ENCODE measurements around the gene TYSND1.
A peak's percentile ranks its signal among the peaks of the same experiment; 100 is the strongest.
"Not testable (repeated sequence)": the region's sequence is repeated elsewhere in the genome, so short reads cannot be mapped to it uniquely, and the experiment has no call there.

The TYSND1 gene

GRCh38 chr10:70146489-70147258 lies at the start of gene TYSND1:
TYSND1 (minus strand) TSS chr10:70146700; CDS start chr10:70146586, 114 bp downstream.
- peak; percentile 79 to 95 for DNase-seq (ENCODE audit: extremely low read depth in 1 of 2, low read depth in 1 of 2)

GRCh38 chr10:70193391-70193844 lies 46.9 kb upstream of the TYSND1 start:
- no peak for DNase-seq (ENCODE audit: extremely low read depth in 1 of 2, low read depth in 1 of 2)

- no peak for DNase-seq (ENCODE audit: extremely low read depth in 1 of 2, low read depth in 1 of 2)
Observed at GRCh38 chr10:70192326-70192968, 45.9 kb upstream of the TYSND1 start.

- no peak for DNase-seq (ENCODE audit: extremely low read depth in 1 of 2, low read depth in 1 of 2)
Observed at GRCh38 chr10:70191972-70192305, 45.4 kb upstream of the TYSND1 start.

- no peak for DNase-seq (ENCODE audit: extremely low read depth in 1 of 2, low read depth in 1 of 2)
Observed at GRCh38 chr10:70191161-70191971, 44.9 kb upstream of the TYSND1 start.

- DNase-seq (ENCODE audit: extremely low read depth in 1 of 2, low read depth in 1 of 2), result no peak
Observed at GRCh38 chr10:70190581-70190980, 44.1 kb upstream of the TYSND1 start.

- no peak for DNase-seq (ENCODE audit: extremely low read depth in 1 of 2, low read depth in 1 of 2)
Observed at GRCh38 chr10:70190102-70190501, 43.6 kb upstream of the TYSND1 start.

GRCh38 chr10:70188768-70189167 lies 42.3 kb upstream of the TYSND1 start:
- no peak for DNase-seq (ENCODE audit: extremely low read depth in 1 of 2, low read depth in 1 of 2)

GRCh38 chr10:70186571-70186970 lies 40.1 kb upstream of the TYSND1 start:
- no peak for DNase-seq (ENCODE audit: extremely low read depth in 1 of 2, low read depth in 1 of 2)

GRCh38 chr10:70186090-70186489 lies 39.6 kb upstream of the TYSND1 start:
- DNase-seq (ENCODE audit: extremely low read depth in 1 of 2, low read depth in 1 of 2), result no peak

GRCh38 chr10:70183304-70183703 lies 36.8 kb upstream of the TYSND1 start:
- DNase-seq (ENCODE audit: extremely low read depth in 1 of 2, low read depth in 1 of 2), result no peak

GRCh38 chr10:70179209-70179608 lies 32.7 kb upstream of the TYSND1 start:
- DNase-seq (ENCODE audit: extremely low read depth in 1 of 2, low read depth in 1 of 2), result not testable (repeated sequence)

GRCh38 chr10:70178139-70178725 lies 31.7 kb upstream of the TYSND1 start:
- DNase-seq (ENCODE audit: extremely low read depth in 1 of 2, low read depth in 1 of 2), result no peak

GRCh38 chr10:70176441-70176840 lies 29.9 kb upstream of the TYSND1 start:
- DNase-seq (ENCODE audit: extremely low read depth in 1 of 2, low read depth in 1 of 2), result no peak

- no peak for DNase-seq (ENCODE audit: extremely low read depth in 1 of 2, low read depth in 1 of 2)
Observed at GRCh38 chr10:70175516-70175915, 29.0 kb upstream of the TYSND1 start.

- DNase-seq (ENCODE audit: extremely low read depth in 1 of 2, low read depth in 1 of 2), result no peak
Observed at GRCh38 chr10:70174058-70174741, 27.7 kb upstream of the TYSND1 start.

- DNase-seq (ENCODE audit: extremely low read depth in 1 of 2, low read depth in 1 of 2), result no peak
Observed at GRCh38 chr10:70169649-70170364, 23.3 kb upstream of the TYSND1 start.

GRCh38 chr10:70169011-70169410 lies 22.5 kb upstream of the TYSND1 start:
- no peak for DNase-seq (ENCODE audit: extremely low read depth in 1 of 2, low read depth in 1 of 2)

GRCh38 chr10:70167246-70167645 lies 20.7 kb upstream of the TYSND1 start:
- no peak for DNase-seq (ENCODE audit: extremely low read depth in 1 of 2, low read depth in 1 of 2)

- no peak for DNase-seq (ENCODE audit: extremely low read depth in 1 of 2, low read depth in 1 of 2)
Observed at GRCh38 chr10:70166394-70166793, 19.9 kb upstream of the TYSND1 start.

All from stimulated activated CD8-positive, alpha-beta memory T cell treated with anti-CD3 and anti-CD28 coated beads, Interleukin-7, amount 100 ng/mL, for 48 hours (primary cell).